AML-193 (cell line): ENCODE results near the gene NSF.

ENCODE experiments used
- DNase-seq, 2 experiments: peaks; one replicate each; lab custom pipeline; 2025; lab: John Stamatoyannopoulos, UW

NSF gene

DNA sequence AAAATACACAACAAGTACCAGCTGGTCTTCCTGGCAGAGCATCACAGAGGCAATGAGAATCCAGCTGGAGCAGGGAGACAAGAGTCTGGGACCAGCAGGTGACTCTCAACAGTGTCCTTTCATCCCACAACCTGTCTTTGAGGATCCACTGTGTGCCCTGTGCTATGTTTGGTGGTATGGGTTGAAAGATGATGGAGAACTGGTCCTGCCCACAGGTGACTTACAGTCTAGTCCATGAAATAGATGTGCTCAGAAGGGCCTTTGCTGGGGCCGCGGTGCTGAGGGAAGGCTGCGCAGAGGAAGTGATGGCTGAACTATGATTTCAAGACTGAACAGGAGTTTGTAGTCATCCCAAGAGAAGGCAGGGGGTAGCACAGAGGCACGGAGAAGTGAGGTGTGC lies 210.1 kb downstream of the NSF start:
- no peak for DNase-seq

DNA sequence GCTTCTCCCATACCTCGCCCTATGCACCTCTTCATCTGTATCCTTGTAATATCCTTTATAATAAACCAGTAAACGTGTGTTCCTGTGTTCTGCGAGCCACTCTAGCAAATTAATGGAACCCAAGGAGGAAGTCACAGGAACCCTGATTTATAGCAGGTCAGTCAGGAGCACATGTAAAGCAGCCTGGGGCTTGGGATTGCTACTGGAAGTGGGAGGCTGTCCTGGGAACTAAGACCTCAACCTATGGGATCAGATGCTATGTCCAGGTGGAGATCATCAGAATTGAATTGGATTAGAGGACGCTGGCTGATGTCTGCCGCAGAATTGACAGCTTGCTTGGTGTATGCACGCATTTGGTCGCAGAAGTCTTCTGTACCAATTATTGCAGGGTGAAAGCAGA lies 212.3 kb downstream of the NSF start:
- no peak for DNase-seq

- DNase-seq: no peak
Measured at GRCh38 chr17:46803544-46803943, 213.1 kb downstream of the NSF start.

GRCh38 chr17:46805771-46806170 lies 215.3 kb downstream of the NSF start:
- DNase-seq: no peak
